Stimulated activated effector memory CD8-positive, alpha-beta T cell treated with anti-CD3 and anti-CD28 coated beads, Interleukin-12 subunit alpha, Interleukin-12 subunit beta, amount 100 ng/mL, for 72 hours (primary cell): ENCODE measurements around the gene CD160.
A peak's percentile ranks its signal among the peaks of the same experiment; 100 is the strongest.
"Not testable (repeated sequence)": the region's sequence is repeated elsewhere in the genome, so short reads cannot be mapped to it uniquely, and the experiment has no call there.

Experiments
- ATAC-seq: fragments of 150-1000 bp; cut with Tn5 transposase; 2 replicates; pipeline ENCODE4 v1.10.0; 2021
- DNase-seq, 2 donors: peaks; one replicate each; pipeline ENCODE4 v3.0.0; 2021 to 2022; ENCODE audit warnings: low spot score in 2 of 2
- H3K27ac Mint-ChIP-seq: one replicate; pipeline ENCODE4 v1.8.0; 2022; ENCODE audit warnings: mild to moderate bottlenecking, mixed read lengths
- H3K36me3 Mint-ChIP-seq: one replicate; pipeline ENCODE4 v1.8.0; 2022; ENCODE audit warnings: mild to moderate bottlenecking, mixed read lengths
- H3K4me1 Mint-ChIP-seq: one replicate; pipeline ENCODE4 v1.8.0; 2022; ENCODE audit warnings: mixed read lengths
- H3K4me3 Mint-ChIP-seq: one replicate; pipeline ENCODE4 v1.8.0; 2022; ENCODE audit warnings: mild to moderate bottlenecking, mixed read lengths
- H3K9me3 Mint-ChIP-seq: one replicate; pipeline ENCODE4 v1.8.0; 2022; ENCODE audit warnings: mixed read lengths

Gene CD160

GRCh38 chr1:145702052-145702451, 17.2 kb upstream of the CD160 start:
- no peaks in the 10 kb centered on the region for H3K9me3 Mint-ChIP-seq
- no peak overlapping the region for H3K27ac Mint-ChIP-seq
- H3K4me1 Mint-ChIP-seq = no peaks in the 10 kb centered on the region
- no peak for DNase-seq
- H3K4me3 Mint-ChIP-seq = no peak overlapping the region
- H3K36me3 Mint-ChIP-seq = peaks cover 4% of the 10 kb centered on the region
- ATAC-seq = no peak

DNA sequence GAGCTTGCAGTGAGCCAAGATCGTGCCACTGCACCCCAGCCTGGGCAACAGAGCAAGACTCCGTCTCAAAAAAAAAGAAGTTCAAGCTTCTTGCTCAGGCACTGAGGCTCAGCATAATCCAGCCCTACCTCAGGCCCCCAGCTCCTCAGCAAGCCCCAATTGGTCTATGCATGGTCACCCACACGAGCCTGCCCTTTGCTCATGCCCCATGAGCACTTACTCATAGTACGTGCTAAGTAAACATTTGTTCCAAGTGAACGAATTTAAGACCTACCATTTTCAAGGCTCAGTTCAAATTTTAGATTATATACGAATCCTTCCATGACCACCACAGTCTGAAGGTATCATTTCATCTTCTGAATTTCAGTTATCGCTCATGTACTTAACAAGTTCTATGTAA, 16.5 kb upstream of the CD160 start:
- H3K36me3 Mint-ChIP-seq = no peaks in the 10 kb centered on the region
- DNase-seq (no peak), ATAC-seq (no peak)
- H3K27ac Mint-ChIP-seq = no peak overlapping the region
- H3K4me3 Mint-ChIP-seq = no peak overlapping the region
- H3K9me3 Mint-ChIP-seq = no peaks in the 10 kb centered on the region
- peaks cover 3% of the 10 kb centered on the region for H3K4me1 Mint-ChIP-seq

- Mint-ChIP-seq H3K9me3 (no peaks in the 10 kb centered on the region), H3K36me3 (no peaks in the 10 kb centered on the region), H3K4me1 (peaks cover 9% of the 10 kb centered on the region), H3K4me3 (no peak overlapping the region), H3K27ac (no peak overlapping the region)
- ATAC-seq = no peak
- DNase-seq = no peak
These were observed 13.7 kb upstream of the CD160 start for GRCh38 chr1:145705622-145706021.

DNA sequence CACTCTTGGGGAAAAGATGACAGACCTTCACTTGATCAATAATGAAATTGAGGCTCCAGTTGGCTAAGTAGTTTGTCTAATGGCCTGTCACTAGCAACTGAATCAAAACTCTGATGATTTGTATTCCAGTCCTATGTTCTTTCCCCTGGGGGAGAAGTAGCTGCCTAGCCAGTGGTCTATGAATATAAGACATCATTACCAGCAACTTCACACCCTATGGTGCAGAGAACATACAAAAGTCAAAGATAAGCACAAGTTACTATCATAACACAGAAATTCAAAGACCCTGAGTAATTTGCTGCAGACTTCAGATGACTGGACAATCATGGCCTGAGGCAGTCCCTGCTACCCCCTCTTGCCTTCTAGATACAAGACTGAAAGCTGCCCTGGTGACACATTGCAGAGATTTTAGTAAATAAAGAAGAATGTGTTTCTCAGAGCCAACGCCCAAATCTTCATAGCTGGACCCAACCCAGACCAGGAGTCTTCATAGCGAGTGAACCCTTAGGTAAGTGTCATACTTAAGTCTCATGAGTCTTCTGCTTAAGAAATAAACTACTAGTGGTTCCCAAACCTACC, 13.1 kb upstream of the CD160 start:
- Mint-ChIP-seq H3K4me3 (no peak overlapping the region), H3K36me3 (no peaks in the 10 kb centered on the region), H3K27ac (no peak overlapping the region), H3K9me3 (no peaks in the 10 kb centered on the region), H3K4me1 (peaks cover 9% of the 10 kb centered on the region)
- DNase-seq (no peak), ATAC-seq (no peak)

- DNase-seq (no peak), ATAC-seq (no peak)
- Mint-ChIP-seq H3K4me3 (no peak within 1 kb of the TSS), H3K36me3 (no peaks in the 10 kb centered on the region), H3K27ac (no peak within 1 kb of the TSS), H3K4me1 (peaks cover 9% of the 10 kb centered on the region), H3K9me3 (no peaks in the 10 kb centered on the region)
These were observed 12.0 kb upstream of the CD160 start, which contains the start of gene PDZK1 for GRCh38 chr1:145707183-145707867. Gene PDZK1 (minus strand): TSS chr1:145707368. CDS start chr1:145688021, 19,347 bp downstream.

DNA sequence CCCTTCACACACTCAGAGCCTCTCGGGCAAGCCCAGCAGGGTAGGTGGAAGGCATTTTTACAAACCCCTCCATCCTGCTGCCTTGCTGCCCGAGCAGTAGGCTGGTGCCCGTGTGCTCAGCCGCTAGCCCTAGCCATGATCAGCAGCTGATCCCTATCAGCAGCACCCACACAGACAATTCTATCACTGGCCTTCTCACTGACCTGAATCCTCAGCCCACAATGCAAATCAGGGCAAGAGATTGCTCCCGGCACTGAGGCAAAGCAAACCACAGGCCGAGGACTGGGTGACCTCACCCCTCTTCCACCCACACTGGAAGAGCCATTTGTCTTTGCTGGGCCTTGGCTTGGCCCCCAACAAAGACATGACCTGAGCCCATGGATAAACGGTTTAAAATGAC, 11.2 kb upstream of the CD160 start:
- no peak overlapping the region for H3K4me3 Mint-ChIP-seq
- H3K36me3 Mint-ChIP-seq = no peaks in the 10 kb centered on the region
- no peak overlapping the region for H3K27ac Mint-ChIP-seq
- peaks cover 9% of the 10 kb centered on the region for H3K4me1 Mint-ChIP-seq
- DNase-seq (no peak), ATAC-seq (peak; percentile 73)
- H3K9me3 Mint-ChIP-seq = no peaks in the 10 kb centered on the region

DNA sequence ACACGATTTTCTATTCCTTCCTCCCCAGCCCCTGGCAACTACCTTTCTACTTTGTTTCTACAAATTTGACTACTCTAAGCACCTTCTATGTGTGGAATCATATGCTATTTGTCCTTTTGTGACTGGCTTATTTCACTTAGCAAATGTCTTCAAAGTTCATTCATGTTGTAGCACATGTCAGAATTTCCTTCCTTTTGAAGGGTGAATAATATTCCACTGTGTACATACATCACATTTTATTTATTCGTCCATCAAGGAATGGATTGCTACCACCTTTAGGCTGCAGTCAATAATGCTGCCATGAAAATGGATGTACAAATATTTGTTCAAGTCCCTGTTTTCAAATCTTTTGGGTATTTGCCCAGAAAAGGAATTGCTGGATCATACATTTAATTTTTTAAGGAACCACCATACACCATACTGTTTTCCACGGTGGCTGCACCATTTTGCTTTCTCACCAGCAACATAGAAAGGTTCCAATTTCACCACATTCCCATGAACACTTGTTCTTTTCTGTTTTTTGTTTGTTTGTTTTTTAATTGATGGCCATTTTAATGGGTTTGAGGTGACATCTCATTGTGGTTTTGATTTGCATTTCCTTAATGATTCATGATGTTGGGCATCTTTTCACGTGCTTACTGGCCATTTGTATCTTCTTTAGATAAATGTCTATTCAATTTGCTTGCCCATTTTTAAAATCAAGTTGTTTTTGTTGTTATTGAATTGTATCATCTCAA, 8.8 kb upstream of the CD160 start:
- no peak for DNase-seq
- H3K27ac Mint-ChIP-seq = no peak overlapping the region
- H3K4me1 Mint-ChIP-seq = peaks cover 9% of the 10 kb centered on the region
- ATAC-seq = no peak
- H3K9me3 Mint-ChIP-seq = no peaks in the 10 kb centered on the region
- no peak overlapping the region for H3K4me3 Mint-ChIP-seq
- no peaks in the 10 kb centered on the region for H3K36me3 Mint-ChIP-seq

DNA sequence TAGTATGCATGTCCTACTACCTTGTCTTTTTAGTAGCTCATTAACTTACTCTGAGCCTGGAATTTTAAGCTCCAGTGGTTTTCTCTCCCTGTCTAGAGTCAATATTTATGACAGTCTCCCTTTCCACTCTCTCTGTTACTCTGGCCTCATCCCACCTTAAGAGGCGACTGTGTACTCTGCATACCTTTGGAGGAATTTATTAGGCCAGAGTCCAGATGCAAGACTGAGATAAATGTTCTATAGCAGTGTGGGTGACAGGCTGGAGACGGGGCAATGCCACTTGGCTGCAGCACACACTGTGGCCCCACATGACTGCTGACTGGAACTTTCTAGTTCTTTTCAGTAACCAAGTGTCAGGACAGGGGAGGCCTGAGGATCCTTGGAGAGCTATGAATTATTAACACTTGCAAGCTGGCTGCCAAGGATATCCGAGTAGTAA, 8.1 kb upstream of the CD160 start:
- no peaks in the 10 kb centered on the region for H3K9me3 Mint-ChIP-seq
- ATAC-seq = no peak
- no peak overlapping the region for H3K4me3 Mint-ChIP-seq
- DNase-seq = no peak
- H3K36me3 Mint-ChIP-seq = no peaks in the 10 kb centered on the region
- H3K27ac Mint-ChIP-seq = no peak overlapping the region
- H3K4me1 Mint-ChIP-seq = peaks cover 11% of the 10 kb centered on the region

DNA sequence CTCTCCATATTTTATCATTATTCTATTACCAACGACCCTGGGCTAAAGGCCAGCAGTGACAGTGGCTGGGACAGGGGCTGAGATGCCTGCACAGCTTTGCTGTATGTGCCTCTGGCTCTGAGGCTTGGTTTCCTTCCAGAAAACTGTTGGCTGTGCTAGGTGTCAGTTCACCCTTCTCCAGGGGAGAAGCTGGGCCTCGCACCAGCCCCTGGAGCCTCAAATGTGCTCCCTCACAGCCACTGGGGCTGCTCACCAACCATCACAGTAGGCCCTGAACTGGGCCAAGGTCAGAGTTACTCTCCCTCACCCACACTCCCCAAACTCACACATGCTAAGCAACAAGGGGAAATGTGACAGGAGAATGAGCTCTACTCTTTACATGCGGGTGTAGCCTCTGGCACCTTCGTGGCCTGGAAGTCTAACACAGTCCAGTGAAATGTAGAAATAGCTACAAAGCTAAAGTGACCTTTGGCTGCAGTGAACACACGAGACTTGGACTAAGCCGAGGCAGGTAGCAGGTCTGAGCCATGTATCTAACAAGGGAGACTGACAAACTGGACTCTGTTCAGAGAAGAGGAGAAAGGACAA, 4.7 kb upstream of the CD160 start:
- H3K27ac Mint-ChIP-seq = no peak overlapping the region
- DNase-seq (no peak), ATAC-seq (no peak)
- H3K4me3 Mint-ChIP-seq = no peak overlapping the region
- peaks cover 30% of the 10 kb centered on the region for H3K4me1 Mint-ChIP-seq
- no peaks in the 10 kb centered on the region for H3K9me3 Mint-ChIP-seq
- H3K36me3 Mint-ChIP-seq = no peaks in the 10 kb centered on the region

DNA sequence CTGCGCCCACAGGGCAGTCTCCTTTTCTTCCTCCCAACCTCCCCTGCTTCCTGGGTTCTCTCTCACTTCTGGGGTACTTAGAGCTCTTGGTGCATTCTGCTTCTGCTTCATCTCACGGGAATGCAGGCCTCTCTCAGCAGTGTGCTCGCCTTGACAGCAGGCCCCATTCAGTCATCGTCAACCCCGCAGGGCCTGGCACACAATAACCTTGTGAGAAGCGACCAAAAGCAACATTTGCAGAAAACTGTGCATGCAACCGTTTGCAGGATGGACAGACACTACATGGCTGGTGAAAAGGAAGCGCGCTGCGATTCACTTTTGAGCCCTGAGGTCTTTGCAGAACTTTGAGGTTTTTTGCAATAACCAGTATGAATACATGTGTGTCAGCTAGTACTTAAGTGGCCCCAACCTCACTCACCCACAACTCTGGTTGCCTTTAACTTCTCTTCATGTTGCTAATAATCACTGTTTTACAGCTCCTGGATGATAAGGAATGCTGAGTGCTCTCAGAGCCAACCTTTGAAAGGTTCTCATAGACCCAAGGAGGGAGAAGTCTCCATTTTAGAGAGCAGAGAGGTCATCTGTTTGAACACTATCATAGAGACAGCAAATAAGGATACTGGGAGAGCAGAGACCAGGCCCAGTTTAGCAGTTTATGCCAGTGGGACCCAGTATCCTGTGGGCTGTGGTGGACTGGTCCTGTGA, 2.5 kb upstream of the CD160 start:
- no peak overlapping the region for H3K27ac Mint-ChIP-seq
- peak; percentile 63 for ATAC-seq
- no peak overlapping the region for H3K4me3 Mint-ChIP-seq
- H3K4me1 Mint-ChIP-seq = peaks cover 51% of the 10 kb centered on the region
- peak in 1 of 2 donors; percentile 64 for DNase-seq
- H3K9me3 Mint-ChIP-seq = no peaks in the 10 kb centered on the region
- H3K36me3 Mint-ChIP-seq = peaks cover 3% of the 10 kb centered on the region

DNA sequence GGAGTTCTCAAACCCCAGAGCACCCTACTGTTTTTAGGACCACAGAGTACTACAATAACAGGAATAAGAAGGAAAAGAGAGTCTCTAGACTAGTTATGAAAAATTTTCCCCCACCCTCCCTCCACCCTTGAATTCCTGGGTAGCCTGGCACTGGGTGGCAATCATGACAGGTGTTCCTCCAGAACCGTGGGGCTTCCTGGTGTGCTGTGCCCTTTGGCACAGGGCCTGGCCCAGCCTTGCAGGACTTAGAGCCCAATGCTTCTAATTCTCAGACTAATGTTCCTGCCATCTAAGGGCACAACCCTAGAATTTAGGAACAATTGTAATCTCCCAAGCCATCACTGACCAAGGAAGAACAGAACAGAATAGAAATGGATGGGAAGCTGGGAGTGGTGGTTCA, 1.5 kb upstream of the CD160 start:
- Mint-ChIP-seq H3K4me3 (no peak overlapping the region), H3K36me3 (peaks cover 4% of the 10 kb centered on the region), H3K9me3 (no peaks in the 10 kb centered on the region), H3K4me1 (peaks cover 56% of the 10 kb centered on the region), H3K27ac (no peak overlapping the region)
- ATAC-seq (no peak), DNase-seq (no peak)

- not testable (repeated sequence) for H3K9me3 Mint-ChIP-seq, DNase-seq, H3K27ac Mint-ChIP-seq, H3K4me3 Mint-ChIP-seq, ATAC-seq, H3K36me3 Mint-ChIP-seq
- H3K4me1 Mint-ChIP-seq = peaks cover 56% of the 10 kb centered on the region
These were observed 834 bp upstream of the CD160 start for GRCh38 chr1:145718465-145718864.

DNA sequence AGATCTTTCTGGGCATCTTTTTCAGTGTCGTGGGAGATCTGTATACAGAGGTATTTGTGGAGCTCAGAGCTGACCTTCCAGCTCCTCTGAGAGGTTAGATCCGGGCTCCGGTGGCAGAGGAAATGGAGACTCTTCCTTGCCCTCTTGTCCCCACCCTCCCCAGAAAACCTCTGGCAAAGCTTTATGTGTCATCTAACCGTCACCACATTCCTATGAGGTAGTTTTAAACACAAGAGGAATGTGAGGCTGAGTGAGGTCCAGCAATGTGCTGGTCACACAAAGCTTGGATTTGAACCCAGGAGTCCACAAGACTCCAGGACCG, 1.2 kb downstream of the CD160 start:
- DNase-seq (no peak), ATAC-seq (no peak)
- Mint-ChIP-seq H3K27ac (no peak overlapping the region), H3K4me1 (peaks cover 56% of the 10 kb centered on the region), H3K4me3 (peak overlapping the region; percentile 75), H3K36me3 (peaks cover 4% of the 10 kb centered on the region), H3K9me3 (no peaks in the 10 kb centered on the region)

DNA sequence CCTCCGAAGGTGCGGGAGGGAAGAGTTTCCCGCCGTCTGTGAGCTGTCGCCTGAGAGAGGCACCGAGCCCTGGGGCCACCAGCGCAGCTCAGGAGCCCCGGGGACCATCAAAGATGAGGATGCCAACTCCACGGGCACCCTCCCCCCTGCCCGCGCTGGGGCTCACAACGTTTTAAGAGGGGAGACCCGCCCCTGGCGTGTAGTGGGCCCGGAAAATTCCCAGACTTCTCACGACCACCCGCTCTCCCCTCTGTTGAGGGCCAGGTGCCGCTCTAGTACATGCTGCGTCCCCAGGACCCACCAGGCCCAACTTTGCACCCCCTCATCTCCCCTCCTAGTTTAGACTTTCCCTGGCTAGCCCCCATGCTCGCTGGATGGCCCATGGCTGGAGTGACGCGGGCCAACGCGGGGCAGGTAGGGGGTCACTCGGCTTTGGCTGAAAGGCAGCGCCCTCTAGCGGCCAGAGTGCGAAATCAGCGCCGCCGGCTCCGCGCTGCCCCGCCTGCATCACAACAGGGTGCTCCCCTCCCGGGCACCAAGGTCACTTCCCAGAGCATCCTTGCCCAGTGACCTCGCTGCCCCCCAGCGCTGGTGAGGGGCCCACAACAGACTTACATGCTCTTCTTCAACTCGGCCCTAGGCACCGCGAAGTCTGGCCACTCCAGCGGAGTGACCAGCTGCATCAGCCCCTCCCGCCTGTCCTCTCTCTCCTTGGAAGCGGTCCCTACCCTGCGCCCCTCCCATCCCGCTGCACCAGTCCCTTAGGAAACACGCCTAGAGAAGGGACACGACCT, 1.8 kb downstream of the CD160 start:
- Mint-ChIP-seq H3K36me3 (peaks cover 4% of the 10 kb centered on the region), H3K27ac (peak overlapping the region; percentile 77), H3K4me3 (peak overlapping the region; percentile 75), H3K4me1 (peaks cover 56% of the 10 kb centered on the region), H3K9me3 (no peaks in the 10 kb centered on the region)
- ATAC-seq (peak; percentile 77), DNase-seq (peak; percentile 80 to 90)
